M059J (cell line): ENCODE measurements around the gene RCAN2. TPM values are rescaled to one million over a fixed set of nuclear protein-coding genes. Genes with fewer than 3 reads are reported as not detected.

Experiments
- DNase-seq: peaks from one replicate; pipeline ENCODE4 v3.0.0-alpha.2; 2012; ENCODE audit warnings: low read depth
- total RNA-seq: library from RNA; depleted of rRNA; stranded (reverse); fragments of >200 nt; shearing (Covaris generic); gene quantifications from 2 replicates; pipeline ENCODE4 v1.2.3, GENCODE V29; 2014

The RCAN2 gene
- total RNA-seq, 1 experiment from 2014 or later, result 2.3 TPM

DNA sequence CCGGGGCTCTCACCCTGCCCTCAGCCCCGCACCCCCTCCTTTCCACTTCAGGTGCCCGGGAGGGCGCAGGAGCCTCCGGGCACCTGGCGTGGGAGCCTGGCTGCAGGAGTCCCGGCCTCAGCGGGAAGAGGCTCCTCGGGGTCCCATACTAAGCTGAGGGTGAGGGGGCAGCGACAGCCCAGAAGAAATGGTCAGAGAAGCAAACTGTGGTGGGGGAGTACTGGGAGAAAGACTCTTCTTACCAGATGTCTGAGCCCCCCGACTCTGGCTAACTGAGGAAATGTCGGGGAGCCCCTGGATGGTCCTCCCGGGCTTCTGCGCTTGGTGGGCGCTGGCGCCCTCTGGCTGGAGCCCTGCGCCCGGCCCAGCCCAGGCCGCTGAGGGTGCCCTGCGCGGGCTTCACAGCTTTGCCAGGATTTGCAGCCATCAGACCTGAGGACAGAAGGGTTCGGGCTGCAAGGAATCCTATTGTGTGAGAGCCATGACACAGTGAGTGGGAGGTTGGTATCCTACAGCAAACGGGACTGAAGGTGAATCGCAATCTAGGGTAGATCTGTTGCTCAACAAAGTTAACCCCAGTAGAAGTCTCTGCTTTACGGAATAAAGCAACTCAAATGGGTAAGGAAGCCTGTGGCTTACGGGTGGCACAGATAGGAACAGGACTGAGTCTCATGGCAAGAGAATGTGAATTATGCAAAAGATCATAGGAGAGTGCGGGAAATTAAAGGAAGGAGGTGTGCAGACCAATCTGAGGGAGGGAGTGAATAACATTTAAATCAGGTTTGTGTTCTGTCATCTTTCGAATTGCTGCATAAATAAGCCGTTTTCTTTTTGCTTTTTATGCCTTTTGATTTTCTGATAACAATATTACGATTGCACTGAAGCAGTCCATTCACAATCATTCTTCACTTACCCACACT is 639 bp upstream of the RCAN2 start:
- DNase-seq, result peak; percentile 54

DNA sequence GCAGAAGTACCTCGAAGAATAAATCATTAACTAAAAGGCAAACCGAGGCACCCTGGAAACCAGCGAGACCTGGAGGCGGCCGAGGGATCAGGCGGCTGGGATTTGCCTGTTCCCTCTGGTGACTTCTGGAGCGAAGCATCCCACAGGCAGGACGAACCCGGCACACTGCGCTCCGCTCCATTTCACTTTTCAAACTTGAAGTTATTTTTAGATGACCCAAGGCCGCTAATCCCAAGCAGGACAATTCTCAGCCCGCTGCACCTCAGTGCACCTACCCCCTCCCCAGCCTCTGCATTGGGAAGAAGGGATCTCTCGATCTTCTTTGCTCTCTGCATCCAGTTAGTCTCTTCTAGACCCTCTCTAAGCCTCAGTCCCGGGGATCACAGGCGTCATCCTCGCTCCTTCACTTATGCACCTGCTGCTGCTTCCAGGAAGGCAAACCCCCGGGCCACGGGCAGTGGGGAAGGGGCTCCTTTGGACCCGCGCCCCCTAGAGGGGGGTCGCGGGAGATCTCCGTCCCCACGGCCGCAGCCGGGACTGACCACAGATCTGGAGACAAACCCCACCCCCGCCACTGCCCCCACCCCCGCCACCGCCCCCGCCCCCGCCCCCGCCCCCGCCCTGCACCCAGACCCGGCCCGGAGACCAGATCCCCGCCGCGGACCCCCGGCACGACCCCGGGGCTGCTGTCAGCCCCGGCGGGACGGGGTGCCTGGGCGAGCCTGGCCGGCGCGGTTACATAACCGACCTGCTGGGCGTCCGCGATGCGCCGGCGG is 636 bp downstream of the RCAN2 start:
- DNase-seq, result no peak

DNA sequence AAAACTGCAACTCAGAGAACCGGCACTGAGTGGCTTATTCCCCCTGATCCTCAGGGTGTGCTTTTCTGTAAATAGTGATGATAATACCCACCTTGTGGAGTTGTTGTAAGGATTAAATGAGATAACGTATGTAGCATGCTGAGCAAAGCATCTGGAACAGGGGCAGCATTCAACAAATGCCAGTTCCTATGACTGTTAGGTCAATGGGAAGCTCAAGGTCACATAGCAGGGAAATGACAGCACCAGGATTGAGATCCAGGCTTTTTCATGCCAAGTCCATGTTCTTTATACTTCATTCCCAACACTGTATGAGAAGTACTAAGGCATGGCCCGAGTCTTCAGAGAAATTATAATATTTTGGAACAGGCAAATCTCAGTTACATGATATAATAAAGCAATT is 5.1 kb downstream of the RCAN2 start:
- no peak for DNase-seq

DNA sequence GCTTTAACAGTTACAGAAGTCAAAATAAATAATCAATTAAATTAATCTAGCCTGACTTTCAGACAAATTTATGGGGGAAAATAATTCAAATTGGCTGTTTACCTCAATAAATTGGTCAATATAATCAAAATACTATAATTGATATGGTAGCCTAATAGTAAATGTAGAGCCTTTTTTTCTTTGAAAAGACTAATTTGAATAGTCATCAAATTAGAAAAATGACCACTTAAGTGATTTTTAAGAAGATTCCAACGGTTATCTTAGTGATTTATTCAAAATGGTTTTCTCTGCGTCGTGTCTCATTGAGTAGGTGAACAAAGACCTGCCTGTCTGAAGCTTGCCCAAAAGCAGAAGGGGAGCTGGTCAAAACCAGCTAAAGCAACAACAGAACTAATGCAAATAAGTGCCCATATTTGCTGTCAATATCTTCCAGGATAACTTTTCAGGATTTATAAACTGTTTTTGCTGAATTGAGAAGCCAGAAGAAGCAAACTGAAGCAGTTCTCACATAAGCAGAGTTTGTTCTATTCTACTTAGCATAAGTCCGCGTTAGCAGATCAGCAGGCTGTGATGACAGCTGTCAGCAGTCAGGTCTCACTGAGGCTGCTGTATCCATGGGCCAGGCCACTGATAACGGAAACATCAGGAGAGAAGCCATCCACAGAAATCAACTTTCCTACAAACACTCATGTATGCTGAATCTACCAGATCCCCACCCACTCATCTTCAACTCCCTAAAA is 7.0 kb downstream of the RCAN2 start:
- DNase-seq, result no peak

DNA sequence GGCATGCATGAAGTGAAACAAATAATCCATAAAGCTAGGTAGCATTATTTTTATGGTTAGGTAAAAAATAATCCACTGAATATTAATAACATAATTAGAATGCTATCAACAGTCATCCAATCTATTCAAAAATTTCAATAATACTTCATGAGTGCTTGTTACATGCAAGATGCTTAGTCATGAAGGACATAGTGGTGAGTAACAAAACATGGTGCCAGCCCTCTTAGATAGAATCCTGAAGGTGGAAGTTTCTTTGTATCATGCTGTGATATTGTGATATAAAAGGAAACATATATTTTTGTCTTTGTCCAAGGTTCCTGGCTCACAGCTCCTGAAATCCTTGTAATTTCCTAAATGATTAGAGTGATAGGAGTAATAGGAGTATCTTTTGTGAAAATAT is 14.9 kb downstream of the RCAN2 start:
- DNase-seq, result no peak

DNA sequence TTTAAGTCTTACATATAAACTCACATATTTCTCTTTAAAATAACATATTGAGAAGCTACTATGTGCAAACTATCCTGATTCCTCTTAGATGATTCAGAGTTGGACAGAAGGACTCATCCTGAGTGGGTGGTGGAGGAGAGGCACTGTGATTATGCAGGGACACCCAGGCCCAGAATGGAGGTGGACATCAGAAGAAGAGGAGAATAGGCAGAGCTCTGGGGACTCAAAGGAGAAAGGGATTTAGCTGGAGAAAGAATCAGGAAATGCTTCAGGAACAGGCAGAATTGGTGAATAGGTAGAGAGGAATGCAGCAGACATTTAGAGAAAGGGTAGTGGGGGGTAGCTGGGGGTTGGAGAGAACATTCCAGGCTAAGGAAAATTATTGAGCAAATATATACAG is 17.4 kb downstream of the RCAN2 start:
- no peak for DNase-seq

DNA sequence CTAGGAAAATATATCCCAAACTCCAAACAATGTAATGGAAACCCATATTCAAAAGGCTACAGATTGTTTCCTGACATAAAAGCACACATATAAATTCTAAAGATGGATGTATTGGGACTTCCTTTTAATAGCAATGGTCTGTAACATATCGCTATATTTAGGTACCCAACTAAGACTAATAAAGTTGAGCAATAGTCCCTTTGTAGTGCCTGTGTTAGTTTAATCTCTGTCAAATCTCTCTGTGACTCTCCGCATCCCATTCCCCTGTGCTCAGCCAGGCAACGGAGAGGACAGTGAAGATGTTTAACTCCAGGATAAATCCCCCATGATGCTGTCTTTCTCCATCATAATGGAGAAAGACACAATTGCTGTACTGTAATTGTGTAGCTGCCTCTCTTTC is 19.0 kb downstream of the RCAN2 start:
- no peak for DNase-seq

DNA sequence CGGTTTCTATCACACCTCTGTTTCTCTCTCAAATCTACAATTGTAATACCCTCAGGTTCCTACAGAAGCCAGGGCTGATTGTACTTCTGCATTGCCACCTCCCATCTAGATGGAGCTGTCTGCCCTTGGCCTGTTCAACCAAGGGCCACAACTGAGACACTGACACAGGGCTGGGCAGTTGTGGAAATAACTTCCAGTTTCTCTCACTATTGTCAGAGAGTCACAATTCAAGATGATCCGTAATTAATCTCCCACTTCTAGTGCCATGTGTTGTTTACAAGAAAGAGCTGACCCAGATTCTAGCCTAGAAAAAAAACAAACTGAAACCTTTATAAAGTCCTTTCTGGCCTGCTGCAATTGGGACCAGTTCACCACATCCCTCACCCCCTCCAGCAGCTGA is 22.2 kb downstream of the RCAN2 start:
- no peak for DNase-seq

DNA sequence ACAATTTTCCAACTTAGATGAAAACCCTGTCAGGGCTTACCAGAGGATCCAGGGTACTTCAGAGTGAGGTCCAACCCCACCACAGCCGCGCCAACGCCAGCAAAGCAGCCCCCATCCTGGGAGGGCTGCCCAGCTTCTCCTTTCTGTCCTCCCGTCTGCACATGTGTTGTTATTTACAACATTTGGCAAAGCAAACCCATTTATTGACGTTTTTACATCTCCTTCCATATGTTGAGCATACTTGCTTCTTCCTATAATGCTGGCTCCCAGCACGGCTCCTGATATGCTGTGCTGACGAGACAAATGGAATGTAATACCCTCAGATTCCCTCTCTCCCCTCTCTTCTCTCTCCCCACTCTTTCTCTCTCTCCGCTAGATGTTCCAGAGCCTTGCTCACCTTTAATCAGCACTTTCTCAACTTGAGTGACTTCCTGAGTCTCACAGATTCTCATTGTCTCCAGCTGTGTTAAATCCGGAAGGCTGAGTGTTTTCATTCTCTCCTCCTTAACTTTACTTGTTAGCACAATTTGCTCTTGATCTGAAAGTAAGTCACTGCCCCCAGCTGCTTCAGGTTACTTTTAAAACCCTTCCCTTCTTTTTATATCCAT is 22.7 kb downstream of the RCAN2 start:
- DNase-seq, result no peak

DNA sequence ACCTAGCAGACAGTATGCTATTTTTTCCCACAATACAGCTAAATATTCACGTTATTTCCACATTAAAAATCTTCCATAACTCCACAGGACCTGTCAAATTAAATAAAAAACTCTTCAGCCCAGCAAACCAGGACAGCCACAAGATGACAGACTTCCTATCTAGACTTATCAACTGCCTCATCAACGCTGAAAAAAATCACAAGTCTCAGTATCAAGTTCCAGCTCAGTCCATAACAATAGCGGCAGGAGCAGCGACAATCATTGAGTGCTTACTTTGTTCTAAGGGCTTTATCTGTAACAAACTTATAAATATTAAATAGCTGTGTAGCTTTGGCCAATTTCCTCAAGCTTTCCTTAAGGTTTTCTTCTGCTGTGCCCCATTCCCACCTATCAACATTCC is 24.7 kb downstream of the RCAN2 start:
- no peak for DNase-seq

DNA sequence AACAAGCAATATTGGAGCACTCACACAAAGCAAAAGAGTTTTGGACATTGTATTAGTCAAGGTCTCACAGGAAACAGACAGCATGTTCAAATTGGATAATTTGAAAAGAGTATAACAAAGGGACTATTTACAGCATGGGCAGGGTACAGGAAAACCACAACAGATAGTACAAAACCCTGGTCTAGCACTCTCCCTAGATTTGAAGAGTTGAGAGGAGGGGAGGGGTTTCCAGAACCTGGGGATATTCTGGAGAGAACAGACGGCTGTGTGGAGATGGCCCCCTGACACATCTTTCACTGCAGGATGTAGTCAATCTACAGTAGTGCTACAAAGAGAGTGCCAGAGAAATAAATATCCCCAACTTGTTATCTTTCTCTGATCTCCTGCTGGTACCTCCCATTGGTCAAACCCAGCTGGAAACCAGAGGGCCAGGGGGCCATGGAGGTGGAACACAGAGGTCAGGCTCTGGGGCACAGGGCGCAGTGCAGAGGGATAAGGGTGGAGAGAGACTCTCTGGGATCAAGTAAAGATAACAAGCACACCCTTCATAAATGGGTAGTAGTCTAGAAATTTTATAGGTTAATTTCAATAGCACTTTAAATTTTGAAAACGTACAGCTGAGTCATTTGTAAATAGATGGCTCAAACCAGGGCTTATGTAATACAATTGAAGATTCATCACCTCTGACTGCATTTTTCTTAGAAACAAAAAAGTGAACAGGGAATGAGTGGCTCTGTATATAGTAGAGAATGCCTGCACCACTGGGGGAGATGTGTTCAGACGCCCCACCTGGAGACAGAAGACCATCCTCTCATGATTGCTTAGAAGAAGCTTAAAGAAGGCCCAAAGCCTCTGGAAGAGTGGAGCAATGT is 25.7 kb downstream of the RCAN2 start:
- peak; percentile 16 for DNase-seq

DNA sequence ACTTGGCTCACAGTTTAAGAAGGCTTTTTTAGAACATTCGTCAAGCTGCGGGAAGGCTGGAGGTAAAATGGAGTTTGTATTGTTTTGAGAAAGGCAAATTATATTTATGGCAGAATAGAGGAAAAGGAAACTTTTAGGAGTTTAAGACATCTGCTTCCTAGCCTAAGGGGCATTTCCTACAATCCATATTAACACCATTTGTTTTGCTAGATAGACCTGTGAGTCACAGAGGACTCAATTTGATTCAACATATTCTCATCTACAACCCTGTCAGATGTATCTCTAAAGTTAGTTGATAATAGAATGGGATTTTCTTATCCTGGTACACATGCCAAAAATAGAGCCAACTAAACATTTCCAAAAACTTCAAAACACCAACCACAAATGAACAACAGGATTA is 35.0 kb downstream of the RCAN2 start:
- peak; percentile 32 for DNase-seq

DNA sequence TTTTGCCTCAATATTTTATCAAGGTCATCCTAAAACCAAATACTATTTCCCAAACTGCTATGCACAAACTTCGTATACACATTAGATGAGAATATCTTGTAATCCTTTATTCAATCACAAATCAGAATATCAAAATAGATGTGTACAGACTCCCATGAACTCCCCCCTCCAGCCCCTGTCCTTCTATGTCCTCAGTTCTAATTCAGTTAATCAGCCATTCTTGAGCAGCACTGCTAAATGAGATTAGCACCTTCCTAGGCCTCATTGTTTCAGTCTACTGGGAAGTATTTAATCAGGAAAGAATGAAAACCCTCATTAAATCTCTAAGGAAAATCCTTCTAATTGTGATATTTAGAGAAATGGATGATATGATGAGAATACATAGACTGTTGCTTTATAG is 36.6 kb downstream of the RCAN2 start:
- no peak for DNase-seq

DNA sequence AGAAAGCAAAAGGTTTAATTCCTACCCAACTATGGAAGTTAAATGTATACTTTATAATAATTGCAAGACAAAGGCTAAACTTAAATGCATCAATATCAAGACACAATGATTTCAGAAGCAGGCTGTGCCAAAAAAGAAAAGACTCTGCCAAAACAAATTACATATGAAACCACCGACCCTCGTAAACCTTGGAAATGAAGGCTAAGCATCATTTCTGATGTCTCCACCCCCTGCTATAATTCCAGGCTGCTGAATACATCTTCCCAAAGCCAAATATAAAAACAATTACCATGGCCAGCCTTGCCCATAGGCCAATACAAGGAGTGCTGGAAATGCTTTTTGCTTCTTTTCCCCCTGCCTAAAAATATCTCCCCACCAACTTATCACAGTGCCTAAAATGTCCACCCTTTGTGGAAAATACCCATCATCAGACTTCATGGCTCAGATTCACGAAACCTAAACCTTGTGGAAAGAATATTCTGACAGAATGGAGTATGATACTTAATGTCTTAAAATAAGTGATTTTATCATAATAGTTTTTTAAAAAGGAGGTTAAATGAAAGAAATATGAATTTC is 37.4 kb downstream of the RCAN2 start:
- peak; percentile 66 for DNase-seq

DNA sequence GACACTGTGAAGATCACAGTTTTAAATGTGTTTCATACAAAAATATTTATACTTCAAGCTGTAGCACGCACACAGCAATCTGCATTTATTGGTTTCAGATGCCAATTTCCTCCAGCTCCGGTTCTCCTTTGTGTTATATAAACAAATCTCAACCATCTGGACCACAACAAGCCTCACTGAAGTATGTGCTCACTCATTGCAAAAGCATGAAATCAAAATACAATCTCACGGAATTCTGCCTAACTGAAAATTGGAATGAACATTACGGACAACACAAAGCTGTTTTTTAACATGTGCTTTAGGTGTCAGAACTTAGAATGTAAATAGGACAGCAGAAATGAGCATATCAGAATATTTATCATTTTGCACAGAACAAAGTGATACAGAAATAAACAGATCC is 38.0 kb downstream of the RCAN2 start:
- DNase-seq, result peak; percentile 85

DNA sequence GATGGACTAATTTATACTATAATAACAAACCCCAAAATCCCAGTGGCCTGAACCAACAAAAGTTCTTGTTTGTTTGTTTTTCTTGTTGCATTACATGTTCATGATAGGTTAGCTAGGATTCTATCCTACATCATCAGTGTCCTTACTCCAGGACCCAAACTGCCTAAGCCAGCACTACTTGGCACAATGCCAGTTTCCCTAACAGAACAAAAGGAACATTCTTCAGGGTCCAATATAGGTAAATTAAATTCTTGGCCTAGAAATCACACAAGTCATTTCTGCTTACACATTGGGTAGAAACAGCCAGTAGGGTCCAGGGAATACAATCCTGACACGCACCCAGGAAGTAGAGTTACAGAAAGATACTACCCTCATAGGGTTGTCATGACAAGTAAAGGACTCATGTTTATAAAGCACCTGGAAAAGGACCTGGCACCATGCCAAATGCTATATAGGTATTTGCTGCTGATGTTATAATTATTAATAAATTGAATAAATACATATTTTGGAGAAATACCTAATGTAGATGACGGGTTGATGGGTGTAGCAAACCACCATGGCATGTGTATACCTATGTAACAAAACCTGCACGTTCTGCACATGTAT is 38.8 kb downstream of the RCAN2 start:
- peak; percentile 8 for DNase-seq

DNA sequence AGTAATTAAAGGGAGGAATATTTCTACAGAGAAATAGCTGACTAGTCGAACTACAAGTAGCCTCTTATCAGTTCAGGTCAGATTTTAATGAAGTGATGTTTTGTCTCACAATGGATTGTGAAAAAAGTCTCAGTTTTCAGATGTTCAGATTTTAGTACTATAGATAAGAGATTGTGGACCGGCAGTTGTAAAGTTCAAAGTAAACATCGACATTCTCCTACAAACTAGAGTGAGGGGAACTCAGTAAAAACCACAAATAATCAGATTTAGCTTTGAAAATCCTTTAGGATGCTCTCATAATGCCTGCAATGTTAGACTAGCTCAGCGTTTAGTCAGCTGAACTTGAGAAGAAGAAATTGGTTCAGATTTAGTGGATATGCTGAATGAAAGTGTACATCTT is 39.9 kb downstream of the RCAN2 start:
- DNase-seq, result no peak

DNA sequence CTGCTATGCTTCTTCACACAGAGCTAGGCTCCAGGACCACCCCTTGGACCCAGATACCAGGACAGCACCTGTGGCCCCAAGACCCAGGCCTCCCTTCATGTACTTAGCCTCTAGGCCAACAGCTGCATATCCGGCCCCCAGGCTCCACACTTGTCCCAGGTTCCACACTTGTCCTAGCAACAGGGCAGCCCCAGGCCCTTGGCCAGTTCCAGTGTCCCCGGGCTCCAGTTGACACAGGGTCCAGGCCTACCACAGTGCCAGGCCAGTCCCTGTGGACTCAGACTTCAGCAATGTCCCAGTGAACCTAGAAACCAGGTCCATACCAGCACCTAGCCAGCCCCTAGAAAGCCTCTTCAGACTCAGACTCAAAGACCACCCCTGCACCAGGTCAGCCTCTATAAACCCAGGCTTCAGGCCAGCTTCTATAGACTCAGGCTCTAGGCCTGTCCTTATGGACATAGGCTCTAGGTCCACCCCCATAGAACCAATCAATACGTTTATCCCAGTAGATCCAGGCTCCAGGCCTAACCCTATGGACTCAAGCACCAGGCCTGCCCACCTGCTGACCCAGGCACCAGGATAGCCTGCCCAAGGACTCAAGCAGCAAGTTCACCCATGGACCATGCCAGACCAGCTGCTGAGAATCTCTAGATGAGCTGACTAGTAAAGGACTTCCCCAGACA is 46.3 kb downstream of the RCAN2 start:
- no peak for DNase-seq

DNA sequence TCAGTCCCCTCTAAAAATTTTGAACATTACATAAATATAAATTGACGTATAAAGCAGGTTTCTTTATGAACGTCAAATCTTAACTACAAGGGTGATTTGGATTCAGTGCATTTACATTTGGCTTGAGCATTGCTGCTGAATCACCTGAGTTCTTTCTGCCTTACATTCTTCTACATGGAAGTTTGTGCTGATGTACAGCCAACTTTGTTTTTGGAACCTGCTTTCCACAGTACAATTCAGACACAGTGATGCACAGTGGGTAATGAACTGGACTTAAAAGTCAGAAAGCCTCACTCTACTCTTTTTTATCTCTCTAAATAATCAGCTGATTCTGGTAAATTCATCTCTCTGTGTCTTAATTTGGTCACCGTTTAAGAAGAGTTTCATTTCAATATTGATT is 47.6 kb downstream of the RCAN2 start:
- no peak for DNase-seq

DNA sequence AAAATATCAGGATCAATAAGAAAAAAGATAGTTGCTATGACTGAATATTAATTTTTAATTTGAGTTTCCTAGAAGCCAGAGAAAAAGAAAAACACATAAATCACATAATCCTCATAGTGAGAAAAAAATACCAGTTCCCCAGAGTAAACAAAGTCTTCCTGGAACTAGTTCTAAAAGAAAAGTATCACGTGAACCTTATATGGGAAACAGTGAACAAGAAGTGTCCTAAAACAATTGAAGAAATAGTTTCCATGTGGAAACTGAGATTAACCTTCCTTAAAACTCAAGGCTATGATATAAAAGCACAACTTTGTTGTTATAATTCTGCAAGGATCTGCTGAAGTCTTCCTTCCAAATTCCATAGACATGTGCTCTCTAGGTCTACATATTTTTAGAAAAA is 50.6 kb downstream of the RCAN2 start:
- no peak for DNase-seq
